Mucosa of gallbladder (tissue), 1 donor: ENCODE results near the gene MAGED2. TPM values are rescaled to one million over a fixed set of nuclear protein-coding genes. Genes with fewer than 3 reads are reported as not detected.
"Not testable (repeated sequence)": the region's sequence is repeated elsewhere in the genome, so short reads cannot be mapped to it uniquely, and the experiment has no call there.

Experiments used
- DNase-seq: peaks from one replicate; pipeline ENCODE4 v3.0.0-alpha.2; 2020; ENCODE audit warnings: low spot score
- total RNA-seq: library from RNA; stranded (reverse); gene quantifications from one replicate; pipeline ENCODE4 v1.2.1, GENCODE V29; 2021
- donor health status: DM: no; HTN: no; CAD: no.

MAGED2 gene
- total RNA-seq, 1 donor from 2014 or later = 145 TPM

- no peak for DNase-seq
These were observed 11.7 kb downstream of the MAGED2 start for GRCh38 chrX:54819201-54819600.

DNA sequence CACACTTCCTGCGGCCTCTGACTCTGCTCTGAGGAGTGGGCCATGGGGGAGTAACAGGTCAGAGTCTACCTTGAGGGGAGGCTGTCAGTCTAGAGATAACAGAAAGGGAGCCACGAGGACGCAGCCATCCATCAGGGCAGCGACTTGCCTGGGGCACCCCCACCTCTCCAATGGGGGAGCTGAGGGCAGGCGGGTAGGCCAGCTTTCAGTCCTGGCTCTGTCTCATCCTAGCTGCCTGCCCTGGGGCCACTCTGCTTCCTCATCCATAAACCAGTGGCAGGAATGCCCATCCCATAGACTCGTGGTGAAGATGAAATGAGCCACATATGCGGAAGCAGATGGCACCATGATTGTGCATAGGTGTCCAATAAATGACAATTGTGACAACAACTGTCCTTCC lies 13.2 kb downstream of the MAGED2 start:
- DNase-seq = no peak

- DNase-seq = no peak
These were observed 13.8 kb downstream of the MAGED2 start for GRCh38 chrX:54821310-54821709.

DNA sequence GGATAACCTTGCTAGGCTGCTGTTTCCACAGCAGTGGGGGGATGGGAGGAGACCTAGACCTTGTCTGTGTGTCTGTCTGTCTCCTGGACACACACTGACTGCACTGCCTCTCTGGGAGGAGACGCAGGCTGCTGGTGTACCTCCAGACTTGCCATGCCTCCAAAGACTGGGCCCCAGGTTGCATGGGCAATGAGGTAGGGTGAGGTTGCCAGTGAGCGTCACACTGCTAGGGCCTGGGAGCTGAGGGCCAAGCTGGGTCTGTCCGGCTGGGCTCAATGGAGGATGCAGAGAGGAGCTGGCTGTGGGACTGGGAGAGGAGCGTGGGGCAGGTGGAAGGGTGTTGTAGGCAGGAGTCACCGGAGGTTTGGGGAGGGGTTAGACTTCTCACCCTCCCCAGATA lies 16.6 kb downstream of the MAGED2 start:
- DNase-seq = no peak

GRCh38 chrX:54824722-54825121 lies 17.2 kb downstream of the MAGED2 start:
- DNase-seq = no peak

GRCh38 chrX:54825716-54826438 lies 18.3 kb downstream of the MAGED2 start:
- DNase-seq = no peak

GRCh38 chrX:54826598-54826997 lies 19.1 kb downstream of the MAGED2 start:
- no peak for DNase-seq

GRCh38 chrX:54838583-54838982 lies 31.0 kb downstream of the MAGED2 start:
- DNase-seq = no peak

- not testable (repeated sequence) for DNase-seq
These were observed 33.8 kb downstream of the MAGED2 start for GRCh38 chrX:54841184-54841874.

DNA sequence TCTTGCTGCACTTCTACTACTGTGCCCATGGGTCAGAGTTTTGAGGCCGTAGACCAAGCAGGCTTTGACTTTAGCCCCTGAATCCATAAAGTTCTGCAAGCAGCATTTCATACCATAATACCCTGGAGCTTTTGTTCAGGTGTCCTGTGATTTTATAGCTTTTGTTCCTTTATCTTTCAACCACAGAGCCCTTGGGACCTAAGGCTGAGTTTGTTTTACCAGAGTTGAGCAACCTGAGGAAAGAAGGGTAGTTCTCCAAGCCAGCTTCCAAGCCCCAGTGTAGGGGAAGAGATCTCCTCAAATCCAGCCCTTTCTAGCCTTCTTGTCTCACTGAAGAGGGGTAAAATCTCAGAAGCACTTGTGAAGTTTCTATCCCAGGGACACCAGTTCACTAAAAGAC lies 35.1 kb downstream of the MAGED2 start:
- no peak for DNase-seq

- no peak for DNase-seq
These were observed 35.5 kb downstream of the MAGED2 start for GRCh38 chrX:54843050-54843449.

DNA sequence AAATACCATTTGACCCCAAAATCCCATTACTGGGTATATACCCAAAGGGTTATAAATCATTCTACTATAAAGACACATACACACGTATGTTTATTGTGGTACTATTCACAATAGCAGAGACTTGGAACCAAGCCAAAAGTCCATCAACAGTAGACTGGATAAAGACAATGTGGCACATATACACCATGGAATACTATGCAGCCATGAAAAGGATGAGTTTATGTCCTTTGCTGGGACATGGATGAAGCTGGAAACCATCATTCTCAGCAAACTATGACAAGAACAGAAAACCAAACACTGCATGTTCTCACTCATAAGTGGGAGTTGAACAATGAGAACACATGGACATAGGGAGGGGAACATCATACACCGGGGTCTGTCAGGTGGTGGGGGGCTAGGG lies 40.2 kb downstream of the MAGED2 start:
- DNase-seq = not testable (repeated sequence)

DNA sequence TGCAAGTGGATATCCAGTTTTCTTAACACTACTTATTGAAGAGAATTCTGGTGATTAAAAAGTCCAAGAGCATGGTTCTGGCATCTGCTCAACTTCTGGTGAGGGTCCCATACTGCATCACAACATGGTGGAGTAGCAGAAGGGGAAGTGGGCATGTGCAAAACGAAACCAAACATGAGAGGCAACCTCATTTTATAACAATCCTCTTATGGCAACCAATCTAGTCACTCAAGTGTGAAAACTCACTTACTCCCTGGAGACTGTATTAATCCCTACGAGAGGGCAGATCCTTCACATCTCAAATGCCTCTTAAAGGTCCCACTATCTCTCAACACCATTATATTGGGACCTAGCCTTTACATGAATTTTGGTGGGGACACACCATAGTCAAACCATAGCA lies 57.7 kb downstream of the MAGED2 start:
- DNase-seq = no peak

Other genes with a start within 250 kb of the MAGED2 start
- not detected for gene ITIH6, start 9.5 kb upstream of the MAGED2 start, total RNA-seq
- gene TRO, start 113.1 kb downstream of the MAGED2 start, total RNA-seq = 11.1 TPM
- gene PFKFB1, start 186.4 kb downstream of the MAGED2 start, total RNA-seq = 0.12 TPM
- 16.3 TPM for gene APEX2, start 192.6 kb downstream of the MAGED2 start, total RNA-seq
- gene ALAS2, start 223.2 kb downstream of the MAGED2 start, total RNA-seq = 0.78 TPM